Esophagus muscularis mucosa (tissue), 4 donors: ENCODE measurements around the gene PGP. TPM values are rescaled to one million over a fixed set of nuclear protein-coding genes. Genes with fewer than 3 reads are reported as not detected.

Experiments used
- DNase-seq: peaks from one replicate; pipeline ENCODE4 v3.0.0-alpha.2; 2017; ENCODE audit errors: extremely low spot score
- H3K27ac ChIP-seq, 4 donors: fragments of 200-600 bp; sonication (generic); replicated peaks in 1 of 4; 1 replicate in 3 of 4; 2 replicates in 1 of 4; pipeline ENCODE4 v1.5.1; 2016 to 2019; ENCODE audit warnings: mild to moderate bottlenecking in 1 of 4
- H3K27me3 ChIP-seq, 4 donors: fragments of 200-600 bp; sonication (generic); one replicate each; pipeline versions ENCODE4 v1.5.1 to v1.6.0; 2016 to 2019
- H3K36me3 ChIP-seq, 4 donors: fragments of 200-600 bp; sonication (generic); one replicate each; pipeline ENCODE4 v1.5.1; 2016 to 2019
- H3K4me1 ChIP-seq, 4 donors: fragments of 200-600 bp; sonication (generic); one replicate each; pipeline ENCODE4 v1.5.1; 2016 to 2019
- H3K4me3 ChIP-seq, 4 donors: fragments of 200-600 bp; sonication (generic); 1 replicate in 2 of 4; 2 replicates in 2 of 4; pipeline ENCODE4 v1.5.1; 2016 to 2019; ENCODE audit warnings: mild to moderate bottlenecking in 4 of 4, moderate library complexity in 1 of 4
- H3K9me3 ChIP-seq, 4 donors: fragments of 200-600 bp; sonication (generic); 1 replicate in 3 of 4; 2 replicates in 1 of 4; pipeline ENCODE4 v1.5.1; 2016 to 2019
- EP300 ChIP-seq: sonication (generic); formaldehyde crosslinking; IDR thresholded peaks from one replicate; pipeline ENCODE4 v1.6.1; 2017; ENCODE audit warnings: antibody characterized with exemption
- POLR2A ChIP-seq: fragments of 450-650 bp; IDR thresholded peaks from one replicate; pipeline ENCODE4 v1.6.1; 2017; ENCODE audit warnings: antibody characterized with exemption, moderate library complexity, mild to moderate bottlenecking, low read depth
- POLR2AphosphoS5 ChIP-seq, 2 donors: sonication (generic); formaldehyde crosslinking; IDR thresholded peaks; one replicate each; pipeline ENCODE4 v1.6.1; 2017; ENCODE audit warnings: antibody characterized with exemption in 2 of 2
- WGBS: methylation state at CpG from one replicate; pipeline ENCODE4 v1.1.5; 2018; 5-methylcytosine and 5-hydroxymethylcytosine counted together
- intact Hi-C: fragments of 100-400 bp; cut with DNase I; formaldehyde crosslinking; loops from one replicate; pipeline ENCODE4 v1.15.1; 2023
- total RNA-seq, 4 donors: library from RNA; depleted of rRNA; stranded (reverse); fragments of >200 nt; gene quantifications; one replicate each; pipeline versions ENCODE4 v1.1.0 to v1.2.1, GENCODE V29; 2016
- TF ChIP-seq, protein P1 (sequence below), 3 experiments: fragments of 200-600 bp in 2 of 3; fragments of 450-650 bp in 1 of 3; sonication (generic) in 2 of 3; IDR thresholded peaks; one replicate each; pipeline ENCODE4 v1.5.1; 2017 to 2019; ENCODE audit warnings: antibody characterized with exemption in 3 of 3, mild to moderate bottlenecking in 2 of 3, moderate library complexity in 1 of 3

Gene PGP
- total RNA-seq, 4 donors from 2014 or later: 8.9 to 20.0 (median 13.7) TPM

DNA sequence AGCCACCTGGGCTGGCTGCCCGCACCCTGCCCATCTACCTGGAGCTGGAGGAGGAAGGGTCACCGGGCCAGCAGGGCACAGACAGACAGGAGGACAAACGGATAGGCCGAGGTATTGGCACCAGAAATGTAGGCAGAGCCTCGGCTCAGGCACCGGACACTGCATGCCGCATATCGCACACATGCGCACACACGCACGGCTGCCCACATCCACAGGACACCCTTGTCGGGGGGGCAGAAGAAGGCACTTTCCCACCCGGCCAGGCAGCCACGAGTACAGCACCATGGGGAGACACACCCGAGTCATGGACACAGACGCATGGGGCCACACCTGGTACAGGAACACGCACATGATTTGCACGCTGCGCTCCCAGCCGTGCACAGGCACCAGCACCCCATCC lies 32.7 kb downstream of the PGP start:
- Histone ChIP-seq H3K4me3 (no peak overlapping the region), H3K36me3 (peaks cover 6 to 13% (median 12%) of the 10 kb centered on the region in 4 donors), H3K27me3 (peaks cover 0 to 13% (median 0%) of the 10 kb centered on the region in 4 donors), H3K27ac (no peak overlapping the region), H3K9me3 (no peaks in the 10 kb centered on the region), H3K4me1 (peaks cover 0 to 11% (median 0%) of the 10 kb centered on the region in 4 donors)
- WGBS: no CpG with 5 or more reads among the region's 20 CpGs
- no peak for TF ChIP-seq POLR2A
- TF ChIP-seq, protein P1, sequence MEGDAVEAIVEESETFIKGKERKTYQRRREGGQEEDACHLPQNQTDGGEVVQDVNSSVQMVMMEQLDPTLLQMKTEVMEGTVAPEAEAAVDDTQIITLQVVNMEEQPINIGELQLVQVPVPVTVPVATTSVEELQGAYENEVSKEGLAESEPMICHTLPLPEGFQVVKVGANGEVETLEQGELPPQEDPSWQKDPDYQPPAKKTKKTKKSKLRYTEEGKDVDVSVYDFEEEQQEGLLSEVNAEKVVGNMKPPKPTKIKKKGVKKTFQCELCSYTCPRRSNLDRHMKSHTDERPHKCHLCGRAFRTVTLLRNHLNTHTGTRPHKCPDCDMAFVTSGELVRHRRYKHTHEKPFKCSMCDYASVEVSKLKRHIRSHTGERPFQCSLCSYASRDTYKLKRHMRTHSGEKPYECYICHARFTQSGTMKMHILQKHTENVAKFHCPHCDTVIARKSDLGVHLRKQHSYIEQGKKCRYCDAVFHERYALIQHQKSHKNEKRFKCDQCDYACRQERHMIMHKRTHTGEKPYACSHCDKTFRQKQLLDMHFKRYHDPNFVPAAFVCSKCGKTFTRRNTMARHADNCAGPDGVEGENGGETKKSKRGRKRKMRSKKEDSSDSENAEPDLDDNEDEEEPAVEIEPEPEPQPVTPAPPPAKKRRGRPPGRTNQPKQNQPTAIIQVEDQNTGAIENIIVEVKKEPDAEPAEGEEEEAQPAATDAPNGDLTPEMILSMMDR (IDR thresholded peaks at IDR 0.05): no peak
- no peak for TF ChIP-seq EP300
- no peak for TF ChIP-seq POLR2AphosphoS5 (IDR thresholded peaks at IDR 0.05)
- intact Hi-C loops: no loop called here
- DNase-seq: no peak

DNA sequence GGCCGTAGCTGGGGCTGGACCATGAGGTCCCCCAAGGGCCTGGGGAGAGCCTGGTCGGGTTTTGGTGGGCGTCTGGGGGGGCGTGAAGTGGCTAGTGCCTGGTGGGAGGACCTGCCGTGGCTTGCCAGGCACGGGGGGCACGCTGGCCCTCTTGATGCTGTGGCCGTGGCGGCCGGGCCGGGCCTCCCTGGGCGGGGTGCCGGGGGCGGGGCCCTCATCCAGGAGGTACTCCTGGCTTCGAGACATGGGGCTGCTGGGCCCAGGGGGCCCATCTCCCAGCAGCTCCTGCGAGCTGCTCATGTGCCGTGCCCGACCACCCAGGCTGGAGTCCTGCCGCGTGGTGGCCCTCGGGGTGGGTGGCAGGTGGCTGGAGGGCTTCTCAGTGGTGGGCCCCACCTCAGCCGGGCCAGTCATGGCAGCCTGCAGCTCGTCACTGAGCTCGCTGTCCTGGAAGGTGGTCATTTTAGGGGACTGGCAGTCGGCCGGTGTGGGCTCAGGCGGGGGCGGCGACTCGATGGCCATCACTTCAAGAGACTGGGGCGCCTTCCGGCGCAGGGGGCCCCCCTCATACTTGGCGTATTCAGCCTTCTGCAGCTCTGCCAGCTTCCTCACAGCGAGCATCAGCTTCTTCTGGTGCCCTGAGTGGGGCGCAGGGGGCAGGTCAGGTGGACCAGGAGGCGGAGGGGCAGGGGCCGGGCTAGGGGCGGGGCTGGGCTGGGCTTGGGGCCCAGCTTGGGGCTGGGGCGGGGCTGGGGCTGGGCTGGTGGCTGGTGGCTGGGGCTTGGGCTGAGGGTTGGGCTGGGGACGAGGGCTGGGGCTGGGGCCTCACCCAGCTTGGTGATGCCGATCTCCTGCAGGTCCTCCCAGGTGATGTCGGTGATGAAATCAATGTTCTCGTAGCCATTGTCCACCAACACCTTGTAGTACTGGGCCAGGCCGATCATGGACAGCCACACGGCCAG lies 33.4 kb downstream of the PGP start:
- no peaks in the 10 kb centered on the region for H3K9me3 ChIP-seq
- TF ChIP-seq POLR2A (no peak), EP300 (no peak), POLR2AphosphoS5 (IDR thresholded peaks at IDR 0.05) (no peak)
- TF ChIP-seq, protein P1 (IDR thresholded peaks at IDR 0.05): no peak
- no peak overlapping the region for H3K27ac ChIP-seq
- peaks cover 0 to 13% (median 0%) of the 10 kb centered on the region in 4 donors for H3K27me3 ChIP-seq
- peaks cover 0 to 11% (median 0%) of the 10 kb centered on the region in 4 donors for H3K4me1 ChIP-seq
- peaks cover 14 to 20% (median 19%) of the 10 kb centered on the region in 4 donors for H3K36me3 ChIP-seq
- no peak for DNase-seq
- H3K4me3 ChIP-seq: no peak overlapping the region
- intact Hi-C loops: no loop called here
- 90% methylated on average over 17 of the region's 46 CpGs for WGBS

DNA sequence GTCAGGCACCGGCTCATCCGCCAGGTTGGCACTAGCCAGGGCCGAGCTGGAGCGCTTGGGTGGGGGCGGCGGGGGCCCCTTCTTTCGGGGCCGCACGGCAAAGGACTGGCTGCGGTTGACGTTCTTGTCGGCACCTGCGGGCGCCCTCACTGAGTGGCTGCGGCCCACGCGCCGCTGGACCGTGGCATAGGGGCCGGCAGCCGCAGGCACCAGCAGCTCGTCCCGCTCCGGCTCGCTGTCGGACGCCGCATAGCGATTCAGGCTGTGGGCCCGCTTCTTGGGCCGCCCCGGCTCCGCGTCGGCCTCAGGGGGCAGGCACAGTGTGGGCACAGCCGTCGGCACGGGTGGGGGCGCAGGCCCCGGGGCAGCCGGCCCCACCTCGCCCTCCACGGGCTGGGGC lies 34.2 kb downstream of the PGP start:
- no peak for DNase-seq
- Histone ChIP-seq H3K9me3 (no peaks in the 10 kb centered on the region), H3K27me3 (peaks cover 0 to 13% (median 0%) of the 10 kb centered on the region in 4 donors), H3K4me3 (no peak overlapping the region), H3K27ac (no peak overlapping the region), H3K36me3 (peaks cover 21 to 28% (median 27%) of the 10 kb centered on the region in 4 donors), H3K4me1 (peaks cover 0 to 11% (median 0%) of the 10 kb centered on the region in 4 donors)
- no CpG with 5 or more reads among the region's 43 CpGs for WGBS
- TF ChIP-seq POLR2A (no peak), EP300 (no peak), POLR2AphosphoS5 (IDR thresholded peaks at IDR 0.05) (no peak)
- TF ChIP-seq, protein P1 (IDR thresholded peaks at IDR 0.05): no peak
- intact Hi-C loops: no loop called here

DNA sequence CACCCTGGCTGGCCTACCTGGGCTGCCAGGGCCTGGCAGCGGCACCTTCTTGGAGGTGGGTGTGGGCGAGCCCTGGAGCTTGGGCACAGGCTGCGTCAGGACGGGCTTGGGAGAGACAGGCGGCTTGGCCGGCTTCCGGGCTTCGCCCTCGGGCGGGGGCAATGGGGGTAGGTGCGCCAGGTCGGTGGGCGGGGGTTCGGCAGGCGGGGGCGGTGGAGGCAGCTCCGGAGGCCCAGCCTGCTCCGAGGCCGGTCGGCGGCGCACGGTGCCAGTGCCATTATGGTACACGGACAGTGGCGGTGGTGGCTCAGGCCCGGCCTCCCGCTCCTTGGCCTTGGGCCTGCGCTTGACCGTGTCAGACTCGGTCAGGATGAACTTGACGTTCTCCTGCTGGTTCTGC lies 35.1 kb downstream of the PGP start:
- peaks cover 0 to 13% (median 0%) of the 10 kb centered on the region in 4 donors for H3K27me3 ChIP-seq
- TF ChIP-seq, protein P1 (IDR thresholded peaks at IDR 0.05): no peak
- TF ChIP-seq POLR2AphosphoS5 (IDR thresholded peaks at IDR 0.05) (no peak), EP300 (no peak), POLR2A (no peak)
- H3K9me3 ChIP-seq: no peaks in the 10 kb centered on the region
- H3K36me3 ChIP-seq: peaks cover 29 to 37% (median 36%) of the 10 kb centered on the region in 4 donors
- H3K4me1 ChIP-seq: peaks cover 0 to 11% (median 0%) of the 10 kb centered on the region in 4 donors
- no peak for DNase-seq
- 96% methylated on average over 29 of the region's 31 CpGs for WGBS
- H3K4me3 ChIP-seq: no peak overlapping the region
- intact Hi-C loops: no loop called here
- no peak overlapping the region for H3K27ac ChIP-seq
